Transverse colon (tissue), 4 donors: ENCODE data around the gene POTEC. TPM values are rescaled to one million over a fixed set of nuclear protein-coding genes. Genes with fewer than 3 reads are reported as not detected.

Experiments used
- small RNA-seq, 4 donors: library from RNA; depleted of rRNA; stranded (forward); fragments of <200 nt; gene quantifications; one replicate each; pipeline ENCODE3, GENCODE V24; 2016
- total RNA-seq, 4 donors: library from RNA; depleted of rRNA; stranded (reverse); fragments of >200 nt; gene quantifications; one replicate each; pipeline ENCODE4 v1.1.0, GENCODE V29; 2016

The POTEC gene
- total RNA-seq, 4 donors from 2014 or later, result under 0.01 TPM; not detected in 3

Small RNA genes lying within 50 kb of the gene (small RNA-seq; reads per million reads assigned to genes)
- gene RNU6-1021P, result 0 reads per million in 4 donors

Other genes with a start within 250 kb of the POTEC start
- under 1 TPM in 1 of 4 donors, not detected in 3; 0.79 TPM for gene ANKRD30B, start 204.6 kb upstream of the POTEC start, total RNA-seq